Amniotic stem cell (primary cell): ENCODE data around the gene CREB3L4.
"Not testable (repeated sequence)": the region's sequence is repeated elsewhere in the genome, so short reads cannot be mapped to it uniquely, and the experiment has no call there.

Source experiments
- DNase-seq: peaks from one replicate; lab custom pipeline; 2025; lab: John Stamatoyannopoulos, UW

CREB3L4 gene

DNA sequence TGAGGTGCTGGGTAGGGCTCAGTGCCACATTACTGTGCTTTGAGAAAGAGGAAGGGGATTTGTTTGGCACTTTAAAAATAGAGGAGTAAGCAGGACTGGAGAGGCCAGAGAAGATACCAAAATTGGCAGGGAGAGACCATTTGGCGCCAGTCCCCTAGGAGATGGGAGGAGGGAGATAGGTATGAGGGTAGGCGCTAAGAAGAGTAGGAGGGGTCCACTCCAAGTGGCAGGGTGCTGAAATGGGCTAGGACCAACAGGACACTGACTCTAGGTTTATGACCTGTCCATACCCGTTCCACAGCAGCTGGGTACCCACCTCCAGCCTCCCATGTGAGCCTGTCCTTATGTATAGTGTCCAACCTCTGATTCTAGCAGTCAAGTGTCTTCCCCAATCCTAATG lies 8.2 kb upstream of the CREB3L4 start:
- no peak for DNase-seq

DNA sequence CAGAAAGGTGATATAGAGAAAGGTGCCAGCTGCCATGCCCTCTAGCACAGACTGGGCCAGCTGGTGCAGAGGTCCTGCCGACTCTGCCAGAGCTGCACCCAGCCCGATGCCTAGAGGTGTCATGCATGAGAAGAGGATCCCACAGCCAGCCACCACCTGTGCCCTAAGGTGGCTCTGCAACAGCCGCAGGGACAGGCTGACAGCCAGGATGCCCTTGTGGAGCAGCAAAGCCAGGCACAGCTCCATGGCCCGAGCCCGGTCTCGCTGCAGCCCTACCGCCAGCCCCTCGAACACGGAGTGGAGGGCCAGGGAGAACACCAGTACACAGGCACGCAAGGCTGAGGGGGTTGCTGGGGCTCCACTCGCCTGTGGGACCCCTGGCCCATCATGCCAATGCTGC lies 7.5 kb upstream of the CREB3L4 start:
- DNase-seq = no peak

DNA sequence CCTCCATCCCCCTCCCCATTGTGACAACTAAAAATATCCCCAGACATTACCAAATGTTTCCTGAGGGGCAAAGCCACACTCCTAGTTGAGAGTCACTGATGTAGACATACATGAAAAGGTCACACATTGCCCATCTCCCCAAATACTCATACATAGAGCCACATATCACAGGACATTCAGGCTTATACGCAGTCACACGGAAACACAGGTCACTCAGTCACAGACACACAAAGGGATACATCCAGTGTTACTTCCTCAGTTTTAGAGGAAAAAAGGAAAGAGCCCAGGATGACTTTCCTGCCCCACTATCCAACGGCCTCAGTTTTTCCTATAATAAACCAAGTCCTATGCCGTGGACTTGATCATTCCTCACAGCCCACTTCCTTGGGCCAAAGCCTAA lies 6.3 kb upstream of the CREB3L4 start:
- DNase-seq = no peak

DNA sequence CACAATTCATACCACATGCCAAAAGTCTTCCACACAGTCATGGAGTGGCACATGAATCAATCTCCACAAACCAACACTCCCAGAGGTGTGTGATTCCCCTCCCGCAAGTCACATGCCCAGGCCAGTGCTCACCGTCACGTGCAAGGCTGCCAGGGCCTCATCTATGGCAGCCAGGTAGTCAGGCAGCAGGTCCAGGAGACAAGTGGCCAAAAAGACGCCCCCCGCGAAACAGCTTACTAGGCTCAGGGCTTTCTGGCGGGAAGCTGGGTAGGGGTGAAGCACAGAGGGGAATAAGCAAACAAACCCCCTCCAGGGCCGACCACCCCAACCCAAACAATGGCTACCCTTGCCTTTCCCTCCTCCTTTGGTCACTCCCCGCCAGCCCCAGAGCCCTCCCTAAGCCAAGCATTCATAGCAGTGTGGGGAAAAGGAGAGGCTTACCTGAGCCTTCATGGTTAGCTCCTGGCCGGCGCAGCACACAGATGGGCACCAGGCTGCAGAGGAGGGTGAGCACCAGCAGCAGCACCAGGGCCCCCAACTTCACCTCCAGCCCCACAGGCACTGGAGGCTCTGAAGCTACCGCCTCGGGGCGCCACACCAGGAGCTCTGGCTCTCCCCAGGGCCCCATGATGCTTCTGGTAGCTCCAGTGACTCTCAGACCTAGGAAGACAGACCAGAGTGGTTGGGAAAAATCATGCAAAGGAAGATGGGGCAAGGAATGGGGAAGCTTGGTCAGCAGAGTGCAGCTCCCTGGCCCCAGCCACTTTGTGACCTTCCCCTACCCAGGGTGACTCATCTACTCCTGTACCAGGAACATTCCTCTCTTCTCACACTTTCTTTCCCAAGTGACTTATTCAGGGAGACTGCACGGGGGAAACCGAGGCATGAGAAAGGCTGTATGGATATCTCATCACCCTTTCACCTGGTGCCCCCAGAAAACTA lies 5.3 kb upstream of the CREB3L4 start:
- DNase-seq = peak; percentile 22

DNA sequence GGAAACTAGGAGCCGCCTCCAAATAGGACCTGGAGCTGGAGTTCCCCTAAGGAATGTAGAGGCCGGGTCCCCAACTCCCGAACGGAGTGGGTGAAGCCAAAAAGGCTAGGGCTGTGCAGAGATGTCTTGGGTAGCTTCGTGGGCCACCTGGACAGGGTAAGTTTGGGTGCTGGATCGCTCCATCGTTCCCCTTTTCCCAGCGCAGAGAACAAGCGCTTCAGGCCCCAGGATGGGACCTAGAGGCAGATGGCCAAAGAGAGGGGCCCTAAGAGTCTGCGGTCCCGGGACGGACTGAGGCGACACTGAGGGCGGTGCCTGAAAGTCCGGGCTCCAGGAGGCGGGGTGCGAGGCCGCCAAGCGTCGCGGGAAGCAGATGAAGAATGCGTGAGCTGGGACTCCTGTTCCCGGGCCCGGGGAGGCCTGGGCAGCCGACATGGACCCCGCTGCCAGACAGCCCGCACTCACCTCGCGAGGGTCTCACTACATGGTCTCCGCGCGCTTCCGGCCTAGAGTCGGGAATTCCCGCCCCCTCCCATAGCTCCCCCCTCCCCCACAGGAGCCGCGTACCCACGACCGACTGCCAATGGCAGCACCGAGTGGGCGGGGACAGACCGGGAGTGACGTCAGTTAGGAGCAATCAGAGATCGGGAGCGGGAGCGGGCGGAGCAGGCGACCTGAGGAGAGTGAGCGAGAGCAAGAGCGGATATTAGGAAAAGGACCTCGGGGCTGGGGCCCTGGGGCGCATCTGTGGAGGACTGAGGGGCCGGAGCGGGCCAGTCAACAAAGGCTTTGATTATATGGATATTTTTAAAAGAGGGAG lies 4.5 kb upstream of the CREB3L4 start, which contains the start of gene SLC39A1:
SLC39A1 (minus strand) TSS at position 508 of the 820 bp plus-strand sequence. CDS start 822 bp downstream, outside the sequence.
- DNase-seq = peak; percentile 95

DNA sequence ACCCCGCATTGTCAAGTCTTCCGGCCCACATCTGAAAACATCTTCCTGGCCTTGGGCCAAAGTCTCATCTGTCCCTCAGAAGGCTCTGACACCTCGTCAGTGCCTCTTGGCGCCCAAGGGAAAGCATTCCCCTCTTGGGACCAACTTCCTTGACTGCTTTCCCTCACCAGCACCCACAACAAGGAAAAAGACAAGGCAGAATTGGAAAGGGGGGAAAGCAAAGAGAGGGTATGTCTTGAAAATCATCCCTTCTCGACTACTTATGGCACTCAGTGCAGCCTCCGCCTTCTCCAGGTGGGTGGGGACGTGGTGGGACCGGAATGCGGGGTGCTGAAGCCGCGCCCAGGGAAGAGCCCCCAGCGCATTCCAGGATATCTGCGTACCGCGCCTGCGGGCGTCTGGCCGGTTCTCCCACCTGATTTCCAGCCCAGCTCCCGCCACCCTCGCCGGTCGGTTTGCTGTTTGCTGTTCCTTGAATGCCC lies 3.8 kb upstream of the CREB3L4 start:
- no peak for DNase-seq

DNA sequence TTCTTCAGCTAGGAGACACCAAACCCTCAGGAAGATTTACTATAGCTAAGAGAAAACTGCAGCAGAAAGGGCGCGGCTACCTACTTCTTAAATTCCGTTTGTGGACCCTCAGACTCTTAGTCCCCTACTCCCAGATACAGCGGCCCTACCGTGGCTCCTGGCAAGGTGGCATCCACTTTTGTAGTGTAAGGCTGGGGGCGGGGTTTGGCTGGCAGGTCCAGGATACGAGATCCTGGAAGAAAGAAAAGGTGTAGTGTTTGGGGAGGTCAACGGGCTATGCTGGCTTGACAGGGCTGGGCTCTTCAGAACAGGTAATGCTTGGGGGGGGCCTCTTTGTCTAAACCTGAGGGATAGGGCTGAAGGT lies 280 bp downstream of the CREB3L4 start:
- DNase-seq = no peak

DNA sequence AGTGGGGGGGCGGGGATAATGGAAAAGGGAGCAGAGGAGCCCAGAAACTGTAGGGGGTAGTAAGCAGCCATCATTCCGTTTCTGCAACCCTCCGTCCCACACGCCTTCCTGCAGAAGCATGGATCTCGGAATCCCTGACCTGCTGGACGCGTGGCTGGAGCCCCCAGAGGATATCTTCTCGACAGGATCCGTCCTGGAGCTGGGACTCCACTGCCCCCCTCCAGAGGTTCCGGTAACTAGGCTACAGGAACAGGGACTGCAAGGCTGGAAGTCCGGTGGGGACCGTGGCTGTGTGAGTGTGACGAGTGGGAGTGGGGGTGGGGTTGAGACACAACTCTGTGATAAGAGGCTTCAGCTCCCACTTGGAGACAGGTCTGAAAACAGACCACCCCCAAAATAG lies 706 bp downstream of the CREB3L4 start:
- no peak for DNase-seq

DNA sequence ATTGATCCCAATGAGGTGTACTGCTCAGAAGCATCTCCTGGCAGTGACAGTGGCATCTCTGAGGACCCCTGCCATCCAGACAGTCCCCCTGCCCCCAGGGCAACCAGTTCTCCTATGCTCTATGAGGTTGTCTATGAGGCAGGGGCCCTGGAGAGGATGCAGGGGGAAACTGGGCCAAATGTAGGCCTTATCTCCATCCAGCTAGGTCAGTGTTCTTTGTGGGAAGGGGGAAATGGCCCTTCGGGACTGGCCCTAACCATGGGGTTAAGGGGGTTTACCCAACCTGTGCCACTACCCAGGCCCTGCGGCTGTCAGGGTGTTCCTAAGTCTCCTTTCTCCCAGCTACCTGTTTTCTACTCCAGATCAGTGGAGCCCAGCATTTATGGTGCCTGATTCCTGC lies 1.3 kb downstream of the CREB3L4 start:
- DNase-seq = no peak

DNA sequence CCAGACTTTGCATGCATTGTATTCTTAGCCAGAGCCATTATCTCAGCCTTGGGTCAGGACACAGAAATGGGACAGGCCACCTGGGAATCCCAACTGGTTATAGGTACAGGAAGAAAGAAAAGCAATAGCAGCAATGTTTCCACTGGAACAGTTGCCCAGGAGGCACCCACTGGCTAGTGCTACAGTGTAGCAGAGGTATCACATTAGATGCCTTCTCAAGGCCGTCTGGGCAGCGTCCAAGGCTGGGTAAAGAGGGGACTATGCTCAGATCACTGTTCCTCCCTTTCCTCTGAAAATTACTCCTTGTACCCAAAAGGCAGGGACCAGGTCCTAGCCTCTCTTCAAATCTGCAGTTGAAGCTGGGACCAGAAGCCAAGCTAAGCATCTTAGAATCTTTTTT lies 2.6 kb downstream of the CREB3L4 start:
- DNase-seq = no peak

DNA sequence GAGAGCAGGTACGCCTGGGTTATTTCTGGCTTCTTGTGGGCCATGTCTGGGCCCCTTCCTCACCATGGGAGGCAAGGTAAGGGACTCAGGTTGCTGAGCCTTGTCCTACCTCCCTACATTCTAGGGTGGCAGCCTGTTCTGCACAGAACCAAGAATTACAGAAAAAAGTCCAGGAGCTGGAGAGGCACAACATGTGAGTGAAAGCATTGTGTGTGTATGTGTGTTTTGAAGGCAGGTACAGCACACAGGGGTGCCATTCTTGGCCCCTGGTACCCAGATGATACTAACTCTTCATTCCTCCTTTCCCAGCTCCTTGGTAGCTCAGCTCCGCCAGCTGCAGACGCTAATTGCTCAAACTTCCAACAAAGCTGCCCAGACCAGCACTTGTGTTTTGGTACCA lies 5.4 kb downstream of the CREB3L4 start:
- DNase-seq = no peak

DNA sequence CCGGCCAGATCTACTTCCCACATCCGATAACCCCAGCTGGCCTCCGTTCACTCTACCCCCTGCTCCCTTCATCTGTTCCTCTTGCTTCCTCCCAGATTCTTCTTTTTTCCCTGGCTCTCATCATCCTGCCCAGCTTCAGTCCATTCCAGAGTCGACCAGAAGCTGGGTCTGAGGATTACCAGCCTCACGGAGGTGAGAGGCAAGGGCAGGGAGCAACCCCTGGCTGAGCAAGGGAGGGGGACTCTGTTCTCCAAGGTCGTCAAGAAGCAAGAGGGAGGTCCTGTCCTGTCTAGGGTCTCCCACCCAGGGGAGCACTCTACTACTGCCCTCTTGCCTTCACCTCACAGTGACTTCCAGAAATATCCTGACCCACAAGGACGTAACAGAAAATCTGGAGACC lies 5.8 kb downstream of the CREB3L4 start:
- no peak for DNase-seq

DNA sequence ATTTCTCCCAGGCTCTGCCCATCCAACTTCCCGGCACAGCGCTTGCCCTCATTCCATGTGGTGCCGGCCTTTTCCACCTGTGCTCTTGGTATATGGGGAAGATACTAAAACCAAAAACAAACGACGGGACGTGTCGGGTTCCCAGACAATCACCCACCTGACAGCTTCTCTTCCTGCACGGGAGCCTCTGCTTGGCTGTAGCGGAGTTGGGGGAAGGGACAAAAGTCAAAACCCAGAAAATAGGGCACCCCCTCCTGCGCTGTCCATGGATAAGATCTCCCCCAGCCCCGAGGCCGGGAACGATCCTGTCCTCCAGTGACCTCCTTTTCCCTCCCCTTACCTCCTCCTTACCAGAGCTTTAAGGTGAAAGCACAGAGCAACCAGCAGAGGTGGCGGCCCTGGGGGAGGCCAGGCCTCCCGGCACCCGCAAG lies 9.1 kb downstream of the CREB3L4 start:
- no peak for DNase-seq

DNA sequence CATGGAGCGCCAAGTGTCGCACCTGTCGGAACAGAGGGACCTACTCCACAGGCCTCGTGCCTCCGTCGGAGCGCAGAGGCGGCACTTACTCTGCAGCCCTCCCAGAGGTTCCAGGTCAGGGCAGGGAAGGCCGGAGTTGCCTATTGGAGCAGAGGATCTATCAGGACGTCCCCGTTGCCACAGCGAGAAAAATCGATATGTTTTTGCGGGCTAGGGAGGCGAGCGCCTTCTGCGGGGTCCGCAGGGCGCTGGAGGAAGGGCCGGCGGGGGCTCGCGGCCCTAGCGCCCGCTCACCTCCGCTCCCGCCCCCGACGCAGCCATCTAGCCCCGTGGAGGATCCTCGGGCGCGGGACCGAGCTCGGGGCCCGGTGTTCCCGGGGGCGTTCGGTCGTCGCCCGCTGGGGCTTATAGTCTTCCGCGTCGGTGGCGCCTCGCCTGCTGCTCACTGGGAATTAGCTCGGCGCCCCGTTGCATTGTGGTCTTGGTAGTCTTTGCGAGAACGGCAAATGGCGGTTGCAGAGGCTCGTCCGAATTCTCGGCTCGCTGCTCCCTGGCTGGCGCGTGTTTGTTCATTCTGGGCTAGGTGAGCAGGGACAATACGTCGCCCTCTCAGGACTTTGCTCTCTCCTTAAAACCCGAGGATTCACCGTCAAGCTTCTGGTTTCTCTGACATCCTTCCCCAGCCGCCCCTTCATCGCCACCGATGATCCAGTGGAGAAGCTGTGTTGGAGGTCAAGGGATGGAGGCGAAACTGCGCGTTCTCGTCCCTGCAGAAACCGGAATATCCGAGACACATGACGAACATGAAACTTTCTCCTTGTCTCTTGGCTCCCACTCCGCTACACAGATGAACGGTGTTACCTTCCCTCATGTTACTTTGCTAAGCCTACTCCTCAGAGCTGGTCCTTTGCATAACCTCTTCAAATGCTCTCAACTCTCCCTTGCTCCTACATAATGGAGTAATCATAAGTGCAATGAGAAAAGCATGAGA lies 9.8 kb downstream of the CREB3L4 start, which contains the start of gene JTB:
JTB (minus strand) TSS at position 425 of the 991 bp plus-strand sequence; CDS start at position 3, 422 bp downstream.
- peak; percentile 83 for DNase-seq

DNA sequence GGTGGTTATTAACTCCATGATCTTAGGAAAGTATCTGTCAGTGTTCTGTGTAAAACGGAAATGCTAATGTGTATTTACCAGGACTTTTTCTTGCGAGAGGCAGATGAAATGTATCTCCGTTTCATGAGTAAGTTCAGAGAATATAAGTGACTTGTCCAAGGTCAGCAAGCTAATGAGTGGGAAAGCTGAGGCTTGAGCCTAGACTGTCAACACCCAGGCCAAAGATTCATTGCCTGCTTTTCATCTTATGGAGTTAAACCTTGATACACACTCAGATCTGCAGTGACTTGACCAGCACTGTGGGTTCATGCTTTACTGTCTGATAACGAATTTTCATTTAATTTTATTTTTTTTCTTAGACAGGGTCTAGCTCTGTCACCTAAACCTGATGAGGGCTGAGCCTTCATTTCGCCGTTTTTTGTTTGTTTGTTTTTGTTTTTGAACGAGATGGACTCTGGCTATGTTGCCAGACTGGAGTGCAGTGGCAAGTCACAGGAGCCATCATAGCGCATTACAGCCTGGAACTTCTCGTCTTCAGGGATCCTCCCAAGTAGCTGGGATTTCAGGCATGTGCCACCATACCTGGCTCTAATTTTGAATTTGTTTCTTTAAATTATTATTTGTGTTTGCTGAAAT lies 10.7 kb downstream of the CREB3L4 start:
- no peak for DNase-seq

DNA sequence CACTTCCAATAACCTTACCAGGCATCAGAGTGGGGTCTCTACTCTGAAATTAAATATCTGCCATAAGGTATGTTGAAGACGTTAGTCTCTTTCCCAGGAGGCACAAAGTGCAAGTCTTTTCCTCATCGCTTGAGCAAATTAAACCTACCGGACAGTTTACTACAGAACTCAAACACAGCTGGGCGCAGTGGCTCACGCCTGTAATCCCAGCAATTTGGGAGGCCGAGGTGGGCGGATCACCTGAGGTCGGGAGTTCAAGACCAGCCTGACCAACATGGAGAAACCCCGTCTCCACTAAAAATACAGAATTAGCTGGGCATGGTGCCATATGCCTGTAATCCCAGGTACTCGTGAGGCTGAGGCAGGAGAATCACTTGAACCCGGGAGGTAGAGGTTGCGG lies 11.4 kb downstream of the CREB3L4 start:
- DNase-seq = not testable (repeated sequence)

DNA sequence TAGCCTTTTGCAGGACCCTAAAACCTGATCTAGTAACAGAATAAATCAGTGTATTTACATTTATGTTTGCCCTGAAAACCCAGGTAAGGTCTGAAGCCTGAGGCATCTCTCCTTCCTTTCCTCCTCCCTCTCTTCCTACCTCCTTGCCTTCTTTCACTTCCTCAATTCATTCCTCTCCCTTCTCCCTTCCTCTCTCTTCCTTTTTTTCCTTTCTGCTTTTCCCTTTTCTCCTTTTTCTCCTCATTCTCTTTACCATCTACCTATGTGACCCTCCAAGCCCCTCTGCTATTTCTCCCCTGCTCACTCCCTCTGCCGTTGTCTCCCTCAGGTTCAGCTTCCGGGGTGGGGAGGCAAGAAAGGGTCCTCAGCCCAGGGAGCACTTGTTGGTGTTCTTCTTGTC lies 14.0 kb downstream of the CREB3L4 start:
- DNase-seq = not testable (repeated sequence)

DNA sequence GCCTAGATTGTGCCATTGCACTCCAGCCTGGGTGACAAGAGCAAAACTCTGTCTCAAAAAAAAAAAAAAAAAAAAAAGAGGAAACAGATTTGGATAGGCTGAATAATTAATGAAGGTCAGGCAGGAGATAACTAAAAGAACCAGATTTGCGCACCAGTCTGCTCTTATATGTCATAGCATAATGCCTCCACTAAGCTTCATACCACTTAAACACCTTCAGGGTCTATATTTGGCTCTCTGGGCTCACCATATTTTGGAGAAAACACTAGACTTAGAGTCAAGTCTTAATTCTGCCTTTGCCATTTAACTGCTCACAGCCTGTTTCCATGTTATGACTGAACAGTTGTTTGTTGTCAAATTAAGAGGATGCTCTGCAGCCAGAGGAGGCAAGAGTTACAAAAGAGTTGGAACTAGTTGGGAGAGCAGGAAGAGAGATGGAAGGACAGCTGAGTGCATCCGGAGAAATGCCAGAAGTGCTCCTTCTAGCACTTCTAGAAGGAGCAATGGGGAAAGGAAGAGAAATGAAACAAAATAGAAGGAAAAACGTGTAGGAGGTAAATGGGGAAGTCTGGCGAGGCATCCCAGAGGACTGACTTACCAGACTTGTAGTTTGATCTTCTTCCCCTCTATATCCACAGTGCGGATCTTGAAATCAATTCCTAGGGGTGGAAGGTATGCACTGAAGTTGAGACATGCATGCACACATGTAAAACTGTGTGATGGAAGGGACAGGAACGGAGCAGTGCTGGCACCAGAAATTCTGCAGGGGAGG lies 16.6 kb downstream of the CREB3L4 start:
- no peak for DNase-seq

DNA sequence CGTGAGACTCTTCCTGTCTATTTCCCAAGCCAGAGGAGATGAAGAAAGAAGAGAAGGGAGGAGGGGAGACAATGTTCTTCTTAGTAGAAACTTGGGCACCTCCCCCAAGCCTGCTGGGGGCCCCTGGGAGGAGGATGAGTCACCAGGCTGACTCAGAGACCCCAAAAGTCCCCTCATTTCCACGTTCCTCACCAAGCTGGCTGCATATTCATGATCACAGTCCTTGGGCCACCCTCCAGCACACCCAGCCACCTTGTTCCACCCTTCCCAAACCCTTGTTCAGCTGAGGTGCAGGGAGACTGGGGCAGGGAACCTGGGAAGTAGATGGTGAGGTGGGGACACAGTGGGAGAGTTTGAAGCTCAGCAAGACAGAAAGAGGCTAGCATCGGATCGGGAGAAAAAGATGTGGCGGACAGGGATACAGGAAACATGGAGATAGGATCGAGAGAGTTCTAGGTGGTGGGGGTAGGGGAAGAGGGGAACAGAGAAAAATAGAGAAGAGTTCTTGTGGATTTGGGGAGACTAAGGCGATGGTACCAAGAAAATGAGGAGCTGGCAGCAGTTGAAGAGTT lies 17.7 kb downstream of the CREB3L4 start:
- no peak for DNase-seq
